OCI-LY3 (cell line): ENCODE data around the gene GABARAP.

Experiments used
- EZH2phosphoT487 ChIP-seq: fragments of 200-600 bp; shearing (Covaris generic); IDR thresholded peaks from 2 replicates; pipeline ENCODE4 v1.6.1; 2018; ENCODE audit warnings: antibody characterized with exemption, mixed run types, low read depth
- TF ChIP-seq, protein P1 (sequence below): fragments of 200-600, 300-600 bp; sonication (generic); IDR thresholded peaks from 2 replicates; pipeline ENCODE4 v1.5.1; 2014; ENCODE audit warnings: antibody characterized with exemption, low read length, low read depth

GRCh38 chr17:7252176-7253043 lies 10.2 kb upstream of the GABARAP start, which contains the start of gene ELP5:
- no peak for TF ChIP-seq EZH2phosphoT487
- TF ChIP-seq, protein P1, sequence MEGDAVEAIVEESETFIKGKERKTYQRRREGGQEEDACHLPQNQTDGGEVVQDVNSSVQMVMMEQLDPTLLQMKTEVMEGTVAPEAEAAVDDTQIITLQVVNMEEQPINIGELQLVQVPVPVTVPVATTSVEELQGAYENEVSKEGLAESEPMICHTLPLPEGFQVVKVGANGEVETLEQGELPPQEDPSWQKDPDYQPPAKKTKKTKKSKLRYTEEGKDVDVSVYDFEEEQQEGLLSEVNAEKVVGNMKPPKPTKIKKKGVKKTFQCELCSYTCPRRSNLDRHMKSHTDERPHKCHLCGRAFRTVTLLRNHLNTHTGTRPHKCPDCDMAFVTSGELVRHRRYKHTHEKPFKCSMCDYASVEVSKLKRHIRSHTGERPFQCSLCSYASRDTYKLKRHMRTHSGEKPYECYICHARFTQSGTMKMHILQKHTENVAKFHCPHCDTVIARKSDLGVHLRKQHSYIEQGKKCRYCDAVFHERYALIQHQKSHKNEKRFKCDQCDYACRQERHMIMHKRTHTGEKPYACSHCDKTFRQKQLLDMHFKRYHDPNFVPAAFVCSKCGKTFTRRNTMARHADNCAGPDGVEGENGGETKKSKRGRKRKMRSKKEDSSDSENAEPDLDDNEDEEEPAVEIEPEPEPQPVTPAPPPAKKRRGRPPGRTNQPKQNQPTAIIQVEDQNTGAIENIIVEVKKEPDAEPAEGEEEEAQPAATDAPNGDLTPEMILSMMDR, result peak; percentile 38
